Measurements from ENCODE around the gene GCGR. TPM values are rescaled to one million over a fixed set of nuclear protein-coding genes. Genes with fewer than 3 reads are reported as not detected.

GCGR gene
- total RNA-seq, 3 donors from 2014 or later (not counting 1 experiment from before 2014, with no cell fraction given), result not detected

- TF ChIP-seq, protein P1, sequence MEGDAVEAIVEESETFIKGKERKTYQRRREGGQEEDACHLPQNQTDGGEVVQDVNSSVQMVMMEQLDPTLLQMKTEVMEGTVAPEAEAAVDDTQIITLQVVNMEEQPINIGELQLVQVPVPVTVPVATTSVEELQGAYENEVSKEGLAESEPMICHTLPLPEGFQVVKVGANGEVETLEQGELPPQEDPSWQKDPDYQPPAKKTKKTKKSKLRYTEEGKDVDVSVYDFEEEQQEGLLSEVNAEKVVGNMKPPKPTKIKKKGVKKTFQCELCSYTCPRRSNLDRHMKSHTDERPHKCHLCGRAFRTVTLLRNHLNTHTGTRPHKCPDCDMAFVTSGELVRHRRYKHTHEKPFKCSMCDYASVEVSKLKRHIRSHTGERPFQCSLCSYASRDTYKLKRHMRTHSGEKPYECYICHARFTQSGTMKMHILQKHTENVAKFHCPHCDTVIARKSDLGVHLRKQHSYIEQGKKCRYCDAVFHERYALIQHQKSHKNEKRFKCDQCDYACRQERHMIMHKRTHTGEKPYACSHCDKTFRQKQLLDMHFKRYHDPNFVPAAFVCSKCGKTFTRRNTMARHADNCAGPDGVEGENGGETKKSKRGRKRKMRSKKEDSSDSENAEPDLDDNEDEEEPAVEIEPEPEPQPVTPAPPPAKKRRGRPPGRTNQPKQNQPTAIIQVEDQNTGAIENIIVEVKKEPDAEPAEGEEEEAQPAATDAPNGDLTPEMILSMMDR (IDR thresholded peaks at IDR 0.05), result no peak
- Histone ChIP-seq H3K4me3 (ENCODE audit: low read length) (no peak overlapping the region), H3K4me1 (ENCODE audit: control insufficient read depth, insufficient read depth, low read length) (no peaks in the 10 kb centered on the region), H3K27me3 (ENCODE audit: control insufficient read depth, insufficient read depth, low read length) (peaks cover 11% of the 10 kb centered on the region), H3K9me3 (ENCODE audit: control insufficient read depth, insufficient read depth, low read length) (no peaks in the 10 kb centered on the region), H3K36me3 (ENCODE audit: control insufficient read depth, insufficient read depth, low read length) (no peaks in the 10 kb centered on the region), H3K27ac (ENCODE audit: low read length) (no peak overlapping the region)
- Mint-ChIP-seq H3K36me3 (no peaks in the 10 kb centered on the region), H3K27me3 (ENCODE audit: low read depth in 2 of 2) (peaks cover 0 to 11% of the 10 kb centered on the region in 2 donors), H3K27ac (peak overlapping the region in 1 of 2 donors; percentile 58), H3K4me1 (no peaks in the 10 kb centered on the region), H3K9me3 (no peaks in the 10 kb centered on the region), H3K4me3 (no peak overlapping the region)
- ATAC-seq (peak in 1 of 3 donors; percentile 32), DNase-seq (peak in 1 of 2 donors; percentile 38)
- 80% methylated on average over 20 of the region's 20 CpGs for WGBS (ENCODE audit: insufficient coverage)
- intact Hi-C loops (cut with micrococcal nuclease), result no loop called here
Observed at GRCh38 chr17:81808778-81809555, 5.0 kb downstream of the GCGR start.

GRCh38 chr17:81809556-81809998 is 5.6 kb downstream of the GCGR start:
- Mint-ChIP-seq H3K27me3 (ENCODE audit: low read depth in 2 of 2) (peaks cover 0 to 11% of the 10 kb centered on the region in 2 donors), H3K36me3 (no peaks in the 10 kb centered on the region), H3K9me3 (no peaks in the 10 kb centered on the region), H3K27ac (peak overlapping the region in 1 of 2 donors; percentile 58), H3K4me1 (no peaks in the 10 kb centered on the region), H3K4me3 (no peak overlapping the region)
- 63% methylated on average over 7 of the region's 7 CpGs for WGBS (ENCODE audit: insufficient coverage)
- intact Hi-C loops (cut with micrococcal nuclease), result no loop called here
- Histone ChIP-seq H3K4me1 (ENCODE audit: control insufficient read depth, insufficient read depth, low read length) (no peaks in the 10 kb centered on the region), H3K27me3 (ENCODE audit: control insufficient read depth, insufficient read depth, low read length) (peaks cover 11% of the 10 kb centered on the region), H3K27ac (ENCODE audit: low read length) (no peak overlapping the region), H3K9me3 (ENCODE audit: control insufficient read depth, insufficient read depth, low read length) (no peaks in the 10 kb centered on the region), H3K36me3 (ENCODE audit: control insufficient read depth, insufficient read depth, low read length) (no peaks in the 10 kb centered on the region), H3K4me3 (ENCODE audit: low read length) (no peak overlapping the region)
- ATAC-seq (no peak), DNase-seq (no peak)
- TF ChIP-seq, protein P1 (IDR thresholded peaks at IDR 0.05), result no peak

DNA sequence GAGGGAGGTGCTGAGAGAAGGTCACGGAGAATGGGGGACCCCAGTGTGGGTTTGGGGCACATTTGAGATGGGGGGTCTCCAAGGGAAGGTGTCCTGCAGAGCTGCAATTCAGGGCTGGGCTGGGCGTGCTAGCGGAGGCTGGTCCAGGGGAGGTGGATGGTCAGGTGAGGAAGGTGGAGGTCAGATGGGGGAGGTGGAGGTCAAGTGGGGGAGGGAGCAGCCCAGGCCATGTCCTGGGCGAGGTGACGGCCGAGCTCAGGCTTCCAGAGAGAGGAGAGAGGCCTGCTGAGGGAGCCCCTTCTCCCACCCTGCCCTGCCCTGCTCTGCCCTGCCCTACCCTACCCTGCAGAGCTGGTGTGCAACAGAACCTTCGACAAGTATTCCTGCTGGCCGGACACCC is 6.5 kb downstream of the GCGR start:
- Mint-ChIP-seq H3K27ac (no peak overlapping the region), H3K27me3 (ENCODE audit: low read depth in 2 of 2) (peaks cover 0 to 8% of the 10 kb centered on the region in 2 donors), H3K36me3 (no peaks in the 10 kb centered on the region), H3K9me3 (no peaks in the 10 kb centered on the region), H3K4me3 (no peak overlapping the region), H3K4me1 (no peaks in the 10 kb centered on the region)
- H3K9me3 ChIP-seq (ENCODE audit: control insufficient read depth, insufficient read depth, low read length), result no peaks in the 10 kb centered on the region
- DNase-seq (no peak), ATAC-seq (no peak)
- H3K4me3 ChIP-seq (ENCODE audit: low read length), result no peak overlapping the region
- H3K27me3 ChIP-seq (ENCODE audit: control insufficient read depth, insufficient read depth, low read length), result peaks cover 7% of the 10 kb centered on the region
- H3K4me1 ChIP-seq (ENCODE audit: control insufficient read depth, insufficient read depth, low read length), result no peaks in the 10 kb centered on the region
- TF ChIP-seq, protein P1 (IDR thresholded peaks at IDR 0.05), result no peak
- no peaks in the 10 kb centered on the region for H3K36me3 ChIP-seq (ENCODE audit: control insufficient read depth, insufficient read depth, low read length)
- H3K27ac ChIP-seq (ENCODE audit: low read length), result no peak overlapping the region
- intact Hi-C loops (cut with micrococcal nuclease), result no loop called here
- 84% methylated on average over 8 of the region's 8 CpGs for WGBS (ENCODE audit: insufficient coverage)
